Bronchial epithelial cell (primary cell): Measurements from ENCODE around the gene DUSP18. TPM values are rescaled to one million over a fixed set of nuclear protein-coding genes. Genes with fewer than 3 reads are reported as not detected.

ENCODE experiments used
- DNase-seq: peaks from one replicate; pipeline ENCODE4 v3.0.0-alpha.2; 2010; ENCODE audit warnings: low read depth
- FAIRE-seq: peaks from 2 replicates; lab custom pipeline; 2011; peaks lifted over from hg19 to GRCh38; lab: Jason Lieb, UNC
- H3K27me3 ChIP-seq: 2 replicates; pipeline ENCODE4 v1.5.1; 2011; ENCODE audit warnings: low read length; ENCODE audit not compliant: control insufficient read depth, insufficient read depth
- H3K36me3 ChIP-seq: 2 replicates; pipeline ENCODE4 v1.5.1; 2011; ENCODE audit warnings: low read length; ENCODE audit not compliant: control insufficient read depth, insufficient read depth
- H3K4me3 ChIP-seq: 2 replicates; pipeline ENCODE4 v1.5.1; 2011; ENCODE audit warnings: mild to moderate bottlenecking, low read depth, low read length, control low read depth
- total RNA-seq: library from RNA; depleted of rRNA; stranded (reverse); fragments of >200 nt; gene quantifications from 2 replicates; pipeline ENCODE4 v1.2.1, GENCODE V29; 2014
- TF ChIP-seq, protein P1 (sequence below): IDR thresholded peaks from 2 replicates; pipeline ENCODE4 v1.5.1; 2011; ENCODE audit warnings: mild to moderate bottlenecking, moderate library complexity, low read length, control low read depth, inconsistent platforms; ENCODE audit not compliant: insufficient read depth, severe bottlenecking

Gene DUSP18
- total RNA-seq, 1 donor from 2014 or later: 5.3 TPM

DNA sequence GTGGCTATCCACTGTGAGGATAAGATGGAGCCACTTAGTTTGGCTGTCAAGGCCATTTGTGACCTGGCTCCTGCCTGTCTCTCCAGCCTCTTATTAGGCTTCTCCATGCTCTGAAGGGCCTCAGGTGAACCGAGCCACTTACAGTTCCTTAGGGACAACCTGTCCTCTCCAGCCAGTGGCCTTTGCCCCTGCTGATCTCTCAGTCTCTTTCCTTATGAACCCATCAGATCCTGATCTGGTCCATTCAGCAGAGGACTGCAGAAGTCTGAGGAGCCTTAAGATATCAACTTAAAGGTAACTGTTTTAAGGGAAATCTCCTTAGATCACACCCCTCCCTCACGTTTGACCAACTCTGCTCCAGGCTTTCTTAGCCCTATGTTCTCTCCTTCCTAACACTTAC lies 2.4 kb downstream of the DUSP18 start:
- no peak for FAIRE-seq

DNA sequence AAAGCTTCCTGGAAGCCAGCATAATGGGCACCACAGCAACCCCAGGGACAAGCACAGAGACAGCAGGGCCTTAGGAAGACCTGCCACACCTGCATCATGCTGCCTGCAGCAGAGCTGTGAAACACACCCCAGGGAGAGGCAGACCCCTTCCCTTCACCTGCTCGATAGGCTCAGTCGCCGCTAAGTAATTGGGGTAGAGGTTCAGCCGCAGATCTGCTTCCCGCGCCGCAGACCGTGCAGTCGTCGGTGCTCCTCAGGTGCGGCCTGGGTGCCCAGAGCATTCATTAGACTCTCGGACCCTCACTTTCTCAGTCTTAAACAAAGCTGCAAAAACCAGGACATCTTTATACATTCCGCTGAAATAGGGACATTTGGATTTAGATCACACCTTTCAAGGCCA lies 2.9 kb downstream of the DUSP18 start:
- no peak for DNase-seq
- TF ChIP-seq, protein P1, sequence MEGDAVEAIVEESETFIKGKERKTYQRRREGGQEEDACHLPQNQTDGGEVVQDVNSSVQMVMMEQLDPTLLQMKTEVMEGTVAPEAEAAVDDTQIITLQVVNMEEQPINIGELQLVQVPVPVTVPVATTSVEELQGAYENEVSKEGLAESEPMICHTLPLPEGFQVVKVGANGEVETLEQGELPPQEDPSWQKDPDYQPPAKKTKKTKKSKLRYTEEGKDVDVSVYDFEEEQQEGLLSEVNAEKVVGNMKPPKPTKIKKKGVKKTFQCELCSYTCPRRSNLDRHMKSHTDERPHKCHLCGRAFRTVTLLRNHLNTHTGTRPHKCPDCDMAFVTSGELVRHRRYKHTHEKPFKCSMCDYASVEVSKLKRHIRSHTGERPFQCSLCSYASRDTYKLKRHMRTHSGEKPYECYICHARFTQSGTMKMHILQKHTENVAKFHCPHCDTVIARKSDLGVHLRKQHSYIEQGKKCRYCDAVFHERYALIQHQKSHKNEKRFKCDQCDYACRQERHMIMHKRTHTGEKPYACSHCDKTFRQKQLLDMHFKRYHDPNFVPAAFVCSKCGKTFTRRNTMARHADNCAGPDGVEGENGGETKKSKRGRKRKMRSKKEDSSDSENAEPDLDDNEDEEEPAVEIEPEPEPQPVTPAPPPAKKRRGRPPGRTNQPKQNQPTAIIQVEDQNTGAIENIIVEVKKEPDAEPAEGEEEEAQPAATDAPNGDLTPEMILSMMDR: no peak
- H3K4me3 ChIP-seq: no peak overlapping the region
- no peaks in the 10 kb centered on the region for H3K27me3 ChIP-seq
- peaks cover 3% of the 10 kb centered on the region for H3K36me3 ChIP-seq
- FAIRE-seq: no peak

More for the DNA sequence above, 2.4 kb downstream of the DUSP18 start:
- Histone ChIP-seq H3K36me3 (peaks cover 3% of the 10 kb centered on the region), H3K4me3 (no peak overlapping the region), H3K27me3 (no peaks in the 10 kb centered on the region)
- DNase-seq: no peak
- TF ChIP-seq, protein P1: no peak

DNA sequence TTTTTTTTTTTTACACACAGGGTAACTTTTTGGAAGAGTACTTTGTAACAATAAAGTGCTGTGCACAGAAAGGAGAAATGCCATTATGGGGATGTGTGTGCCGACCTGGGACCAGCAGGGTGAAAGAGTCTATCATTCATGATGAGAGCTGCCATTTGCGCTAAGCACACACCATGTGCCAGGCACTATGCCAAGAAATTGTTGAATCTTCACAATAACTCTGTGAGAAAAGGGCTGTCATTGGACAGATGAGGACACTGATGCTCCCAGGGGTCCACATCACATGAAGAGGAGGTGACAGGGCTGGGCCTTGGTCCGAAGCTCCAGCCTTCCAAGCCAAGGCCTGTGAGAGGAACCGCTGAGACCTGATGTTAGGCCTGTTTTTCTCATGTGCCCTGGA lies 5.6 kb downstream of the DUSP18 start:
- TF ChIP-seq, protein P1: no peak
- Histone ChIP-seq H3K36me3 (peaks cover 3% of the 10 kb centered on the region), H3K4me3 (no peak overlapping the region), H3K27me3 (no peaks in the 10 kb centered on the region)
- FAIRE-seq: peak; percentile 23
- no peak for DNase-seq

DNA sequence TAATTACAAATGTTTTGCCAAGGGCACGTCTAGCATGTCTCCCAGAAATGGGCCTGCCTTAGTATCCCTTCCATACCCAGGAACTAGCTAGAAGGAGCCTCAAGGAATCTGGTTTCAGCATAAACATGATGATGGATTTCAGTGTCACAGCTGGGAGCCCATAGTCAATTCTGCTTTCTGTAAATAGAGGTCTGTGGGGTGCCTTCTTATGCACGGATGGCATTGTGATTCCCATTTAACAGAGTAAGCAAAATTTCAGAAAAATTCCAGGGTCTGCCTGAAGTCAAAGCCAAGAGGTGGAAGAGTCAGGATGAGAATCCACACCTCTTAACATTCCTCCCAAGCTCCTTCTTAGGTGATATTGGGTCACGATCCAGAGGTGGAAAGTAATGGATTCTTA lies 12.1 kb downstream of the DUSP18 start:
- H3K4me3 ChIP-seq: no peak overlapping the region
- FAIRE-seq (no peak), DNase-seq (no peak)
- H3K27me3 ChIP-seq: no peaks in the 10 kb centered on the region
- TF ChIP-seq, protein P1: no peak
- H3K36me3 ChIP-seq: no peaks in the 10 kb centered on the region

DNA sequence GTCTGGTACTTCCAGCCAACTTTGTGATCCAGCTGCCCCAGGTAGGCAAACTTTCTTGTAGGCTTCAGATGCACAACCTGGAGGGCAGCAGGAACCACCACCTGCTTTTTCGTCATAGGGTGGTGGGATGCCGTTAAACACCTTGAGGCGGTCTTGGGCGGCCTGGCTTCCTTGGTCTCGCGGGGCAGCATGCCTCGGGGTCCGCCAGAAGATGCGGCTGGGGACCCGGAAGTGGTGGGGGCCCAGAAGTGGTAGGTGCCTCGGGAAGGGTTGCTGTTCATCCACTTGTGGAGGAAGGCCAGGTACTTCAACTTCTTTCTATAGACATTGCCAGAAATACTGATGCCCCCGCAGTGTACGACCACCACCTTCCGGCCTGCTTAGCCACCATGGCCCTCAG lies 13.3 kb downstream of the DUSP18 start:
- no peaks in the 10 kb centered on the region for H3K36me3 ChIP-seq
- H3K27me3 ChIP-seq: no peaks in the 10 kb centered on the region
- TF ChIP-seq, protein P1: no peak
- H3K4me3 ChIP-seq: no peak overlapping the region
- FAIRE-seq (no peak), DNase-seq (no peak)

DNA sequence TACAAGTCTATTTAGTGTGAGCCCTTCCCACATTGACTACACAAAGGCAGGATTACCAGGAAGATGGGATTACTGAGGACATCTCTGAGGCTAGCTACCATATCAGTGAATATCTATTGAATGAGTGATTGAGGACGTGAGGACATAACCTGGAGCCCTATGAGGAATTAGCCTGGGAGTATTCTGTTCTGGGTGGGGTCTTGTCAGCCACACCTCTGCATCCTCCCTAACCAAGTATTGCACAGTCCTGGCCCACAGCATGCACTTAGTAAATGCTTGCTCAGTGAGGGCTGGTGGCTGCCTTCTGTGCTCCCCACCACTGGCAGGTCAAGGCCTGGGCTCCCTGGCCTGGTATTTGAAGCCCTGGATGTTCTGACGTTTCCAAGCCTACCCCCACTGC lies 14.8 kb downstream of the DUSP18 start:
- DNase-seq: no peak
- no peak for FAIRE-seq
- H3K4me3 ChIP-seq: no peak overlapping the region
- H3K27me3 ChIP-seq: no peaks in the 10 kb centered on the region
- H3K36me3 ChIP-seq: no peaks in the 10 kb centered on the region
- TF ChIP-seq, protein P1: no peak
